ENCODE measurements around the gene EVX2. TPM values are rescaled to one million over a fixed set of nuclear protein-coding genes. Genes with fewer than 3 reads are reported as not detected.

The EVX2 gene
- polyA plus RNA-seq, 5 donors, result 0.03 TPM; not detected in 4

DNA sequence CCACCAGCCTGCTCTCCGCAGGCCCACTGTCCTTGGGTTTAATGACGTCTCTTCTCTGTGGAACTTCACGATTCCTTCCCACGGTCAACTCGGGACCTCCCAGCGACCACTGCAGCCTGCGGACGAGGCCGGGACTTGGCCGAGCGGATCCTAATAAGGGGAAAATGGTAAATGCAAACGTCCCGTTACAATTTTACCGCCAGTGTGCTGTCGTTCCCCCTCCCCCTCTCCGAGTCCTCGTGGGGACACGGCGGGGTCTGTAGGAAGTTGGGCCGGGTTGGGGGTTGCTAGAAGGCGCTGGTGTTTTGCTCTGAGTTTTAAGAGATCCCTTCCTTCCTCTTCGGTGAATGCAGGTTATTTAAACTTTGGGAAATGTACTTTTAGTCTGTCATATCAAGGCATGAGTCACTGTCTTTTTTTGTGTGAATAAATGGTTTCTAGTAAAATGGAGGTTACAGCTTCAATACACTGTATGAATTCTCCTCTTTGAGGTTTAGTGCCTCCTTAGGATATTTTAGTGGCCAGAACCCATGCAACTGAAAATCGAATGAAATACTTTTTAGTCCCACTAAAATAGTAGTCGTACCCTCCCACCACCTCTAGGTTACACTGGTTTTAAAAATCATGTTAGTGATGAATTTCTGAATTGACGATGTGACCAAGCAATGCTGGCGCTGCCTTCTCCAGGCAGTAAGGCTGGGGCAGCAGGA, 25.6 kb upstream of the EVX2 start:
- DNase-seq, result no peak

DNA sequence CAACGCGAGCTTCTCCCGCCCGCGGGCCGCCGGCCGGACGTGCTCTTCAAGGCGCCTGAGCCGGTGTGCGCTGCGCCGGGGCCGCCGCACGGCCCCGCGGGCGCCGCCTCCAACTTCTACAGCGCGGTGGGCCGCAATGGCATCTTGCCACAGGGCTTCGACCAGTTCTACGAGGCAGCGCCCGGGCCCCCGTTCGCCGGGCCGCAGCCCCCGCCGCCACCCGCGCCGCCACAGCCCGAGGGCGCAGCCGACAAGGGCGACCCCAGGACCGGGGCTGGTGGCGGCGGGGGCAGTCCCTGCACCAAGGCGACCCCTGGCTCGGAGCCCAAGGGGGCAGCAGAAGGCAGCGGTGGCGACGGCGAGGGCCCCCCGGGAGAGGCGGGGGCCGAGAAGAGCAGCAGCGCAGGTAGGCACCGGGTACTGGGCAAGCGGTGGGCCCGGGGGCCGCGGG, 24.0 kb upstream of the EVX2 start:
- no peak for DNase-seq

DNA sequence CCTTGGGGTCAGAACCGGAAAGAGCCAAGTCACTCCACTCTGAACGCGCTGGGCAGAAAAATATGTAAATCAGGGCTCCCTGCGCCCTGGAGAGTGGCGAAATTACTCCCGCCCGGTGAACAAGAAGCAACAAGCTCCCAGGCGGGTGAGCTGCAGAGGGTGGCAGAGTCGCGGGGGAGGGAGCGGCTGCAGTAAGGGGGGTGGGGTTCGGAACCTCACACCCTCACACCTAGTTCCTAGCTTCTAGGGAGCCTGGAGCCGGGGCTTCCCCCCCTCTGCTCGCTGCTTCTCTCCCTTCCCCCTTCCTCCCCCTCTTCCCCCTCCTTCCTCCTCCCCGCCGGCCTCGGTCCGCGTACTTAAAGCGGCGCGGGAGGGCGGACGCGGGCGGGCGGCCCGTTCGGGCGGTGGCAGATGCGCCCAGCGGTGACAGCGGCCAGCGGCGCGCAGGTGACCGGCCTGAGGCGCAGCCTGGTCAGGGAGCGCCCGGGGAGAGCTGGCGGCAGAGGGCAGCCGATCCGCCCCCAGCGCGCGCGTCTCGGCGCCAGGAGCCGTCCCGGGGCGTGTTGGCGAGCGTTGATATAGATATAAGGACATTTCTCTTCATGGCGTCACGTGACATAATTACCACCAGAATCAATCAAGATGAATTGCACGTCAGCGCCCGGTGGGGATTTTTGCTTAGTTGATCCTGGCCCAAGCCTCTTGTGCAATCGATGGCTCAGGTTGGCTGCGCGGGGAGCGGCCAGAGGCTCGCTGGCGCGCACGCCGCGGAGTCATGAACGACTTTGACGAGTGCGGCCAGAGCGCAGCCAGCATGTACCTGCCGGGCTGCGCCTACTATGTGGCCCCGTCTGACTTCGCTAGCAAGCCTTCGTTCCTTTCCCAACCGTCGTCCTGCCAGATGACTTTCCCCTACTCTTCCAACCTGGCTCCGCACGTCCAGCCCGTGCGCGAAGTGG, 23.1 kb upstream of the EVX2 start, which contains the start of gene HOXD11:
TSS of gene HOXD11 (plus strand) at position 700 of the 959 bp plus-strand sequence. CDS start at position 776, 76 bp downstream.
- no peak for DNase-seq

DNA sequence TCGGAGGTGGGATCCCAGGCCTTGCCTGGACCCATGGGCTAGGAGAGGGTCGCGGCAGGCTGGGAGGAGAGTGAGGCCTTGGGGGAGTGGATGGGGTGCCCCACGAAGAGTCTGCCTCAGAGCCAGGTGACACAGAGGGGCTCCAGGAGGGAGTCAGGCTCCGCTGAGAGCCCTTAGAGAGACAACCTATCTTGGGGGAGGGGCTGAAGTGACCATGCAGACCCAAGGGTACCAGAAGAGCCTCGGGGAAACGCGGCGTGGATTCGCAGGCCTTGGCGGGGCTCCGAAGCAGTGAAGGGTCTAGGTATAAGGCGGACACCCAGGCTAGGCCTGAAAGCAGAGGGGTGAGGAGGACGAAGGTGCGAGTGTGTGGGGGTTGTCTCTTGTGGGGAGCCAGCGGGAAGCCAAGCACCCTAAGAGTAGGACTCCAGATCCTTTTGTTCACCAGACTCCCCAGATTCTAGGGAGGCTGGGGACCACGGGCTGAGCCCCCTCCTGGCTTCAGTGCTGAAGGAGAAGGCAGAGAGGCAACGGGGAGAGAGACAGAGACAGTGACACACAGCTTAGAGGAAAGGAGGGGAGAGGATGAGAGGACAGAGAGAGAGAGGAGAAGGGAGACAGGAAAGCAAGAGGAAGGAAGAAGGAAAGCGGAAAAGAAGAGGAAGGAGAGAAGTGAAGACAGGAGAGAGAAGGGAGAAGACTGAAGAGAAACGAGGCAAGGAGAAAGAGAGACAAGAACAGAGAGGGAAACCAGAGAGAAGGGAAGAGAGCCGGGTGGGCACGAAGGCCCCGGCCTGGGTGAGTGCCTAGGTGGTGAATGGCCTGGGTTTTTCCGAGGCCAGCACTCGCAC, 22.2 kb upstream of the EVX2 start:
- DNase-seq, result no peak

DNA sequence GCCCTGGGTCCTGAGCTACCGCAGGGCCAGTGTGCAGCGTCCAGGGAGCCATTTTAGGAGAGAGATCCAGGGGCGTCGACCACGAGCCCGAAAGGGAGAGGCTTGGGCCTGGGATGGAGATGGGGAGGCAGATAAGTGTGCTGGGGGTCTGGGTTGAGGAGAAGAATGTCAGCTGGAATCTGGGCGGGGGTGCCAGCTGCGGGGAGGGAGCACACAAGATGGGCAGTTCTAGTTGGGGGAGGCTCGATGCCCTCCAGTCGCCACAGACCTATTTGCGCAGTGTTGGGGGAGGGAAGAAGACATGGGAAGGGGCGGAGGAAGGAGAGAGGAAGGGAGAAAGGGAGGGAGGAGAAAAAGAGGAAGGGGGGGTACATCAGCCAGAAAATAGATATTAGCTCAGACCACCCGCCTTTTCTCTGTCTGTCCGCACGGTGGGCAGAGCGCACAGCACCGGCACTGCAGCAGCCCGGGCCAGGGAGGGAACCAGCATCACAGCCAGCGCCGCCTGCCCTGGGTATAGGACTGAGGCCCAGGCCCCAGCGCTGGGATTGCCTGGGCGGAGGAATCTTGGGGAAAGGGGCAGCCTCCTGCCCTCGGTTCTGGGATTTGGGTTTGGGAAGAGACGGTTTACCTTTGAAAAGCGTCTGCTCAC, 21.4 kb upstream of the EVX2 start:
- DNase-seq, result no peak

DNA sequence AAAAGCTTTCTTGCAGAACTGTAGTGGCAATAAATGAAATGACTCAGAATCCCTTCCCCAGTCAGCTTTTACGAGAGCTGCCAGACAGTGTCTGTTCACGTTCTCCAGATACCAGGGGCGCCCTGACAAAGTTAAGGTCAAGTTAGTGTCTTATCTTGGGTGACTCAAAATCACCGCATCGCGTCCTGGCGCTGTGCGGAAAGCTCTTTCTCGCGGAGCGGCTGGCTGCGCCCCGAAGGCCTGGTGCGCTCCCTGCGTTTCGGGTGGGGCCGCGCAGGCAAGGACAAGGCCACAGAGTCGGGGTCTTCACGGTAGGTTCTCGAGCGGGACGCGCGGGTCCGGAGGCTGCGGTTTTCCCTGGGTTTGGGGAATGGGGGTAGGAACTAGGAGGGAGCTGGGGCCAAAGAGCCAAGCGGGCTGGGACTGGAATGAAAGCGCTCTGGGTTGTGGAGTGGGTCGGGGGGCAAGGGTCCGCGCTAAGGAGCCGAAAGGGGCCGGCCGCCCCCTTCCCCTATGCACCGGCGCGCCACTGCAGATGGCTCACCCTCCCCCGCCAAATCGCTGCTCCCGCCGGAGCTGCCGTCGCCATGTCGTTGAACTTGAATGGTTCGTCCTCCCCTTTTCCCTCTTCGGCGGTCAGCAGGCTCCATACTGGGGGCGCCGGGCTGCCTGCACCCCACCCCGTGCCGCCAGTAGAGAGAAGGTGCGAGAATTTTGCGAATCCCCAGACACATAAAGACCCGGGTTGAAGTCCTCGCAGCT, 20.7 kb upstream of the EVX2 start:
- no peak for DNase-seq

DNA sequence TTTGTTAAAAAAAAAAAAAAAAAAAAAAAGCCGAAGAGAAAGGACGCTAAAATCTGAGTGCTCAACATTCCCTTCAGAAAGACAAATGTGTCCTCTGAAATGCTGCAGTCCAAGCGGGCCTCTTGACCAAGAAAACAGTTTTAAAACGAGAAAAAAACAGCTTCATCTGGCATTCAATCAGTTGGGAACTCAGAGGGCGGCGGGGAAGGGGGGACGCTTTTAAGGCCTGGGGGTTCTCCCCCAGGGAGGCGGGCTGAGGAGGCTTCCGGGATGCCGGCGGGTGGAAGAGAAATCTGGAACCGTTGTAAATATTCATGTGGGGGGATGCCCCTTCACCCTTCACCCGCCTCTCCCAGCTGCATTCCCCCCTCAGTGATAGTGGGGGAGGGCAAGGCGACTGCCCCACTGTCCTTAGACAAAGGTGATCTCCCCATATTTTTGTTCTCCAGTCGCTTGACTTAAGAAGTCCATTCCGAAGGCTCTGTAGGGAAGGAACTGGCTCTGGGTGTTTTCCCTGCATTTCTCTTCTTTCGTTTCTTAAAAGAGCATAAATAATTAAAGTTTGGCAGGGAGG, 20.1 kb upstream of the EVX2 start:
- no peak for DNase-seq

DNA sequence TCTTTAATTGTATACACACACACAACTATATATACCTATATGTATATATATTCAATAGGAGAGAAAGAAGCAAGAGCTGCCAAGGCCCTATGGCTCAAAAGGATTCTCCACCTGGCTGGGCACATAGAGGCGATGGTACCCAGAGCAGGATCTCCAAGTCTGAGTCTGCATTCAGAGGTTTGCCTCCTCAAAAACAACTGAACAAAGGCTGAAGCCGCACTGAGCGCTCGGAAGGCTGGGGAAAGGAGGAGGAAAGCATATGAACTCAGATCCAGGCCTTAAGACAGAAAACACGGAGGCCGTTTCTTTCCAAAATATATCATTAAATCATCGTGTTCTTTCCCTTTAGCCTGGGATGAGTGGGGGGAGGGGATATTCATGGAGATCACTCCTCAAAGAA, 19.4 kb upstream of the EVX2 start:
- DNase-seq, result no peak

DNA sequence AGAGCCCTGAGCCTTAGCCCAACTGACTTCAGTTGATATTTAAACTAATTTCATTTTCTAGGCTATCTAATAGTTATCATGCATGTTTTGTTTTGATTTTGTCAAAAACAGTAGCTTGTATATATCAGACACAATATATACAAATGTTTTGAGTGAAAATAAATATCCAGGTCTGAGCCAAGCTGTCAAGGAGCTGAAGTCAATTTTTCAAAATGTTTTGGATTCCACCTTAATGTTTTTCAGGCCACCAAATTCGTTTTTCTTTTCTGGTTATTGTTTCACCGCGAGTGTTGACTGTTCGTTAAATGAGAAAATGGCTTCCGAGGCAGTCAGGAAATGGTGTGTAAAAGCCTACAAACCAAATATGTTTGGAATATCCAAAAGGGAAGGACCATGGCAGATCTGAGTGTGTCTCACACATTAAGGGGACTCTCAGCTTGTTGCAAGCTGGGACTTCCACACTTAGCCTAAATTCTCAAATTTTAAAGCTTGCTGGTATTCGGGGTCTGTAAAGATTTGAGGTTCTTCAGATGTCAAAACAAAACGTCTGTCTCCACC, 18.6 kb upstream of the EVX2 start:
- DNase-seq, result no peak

DNA sequence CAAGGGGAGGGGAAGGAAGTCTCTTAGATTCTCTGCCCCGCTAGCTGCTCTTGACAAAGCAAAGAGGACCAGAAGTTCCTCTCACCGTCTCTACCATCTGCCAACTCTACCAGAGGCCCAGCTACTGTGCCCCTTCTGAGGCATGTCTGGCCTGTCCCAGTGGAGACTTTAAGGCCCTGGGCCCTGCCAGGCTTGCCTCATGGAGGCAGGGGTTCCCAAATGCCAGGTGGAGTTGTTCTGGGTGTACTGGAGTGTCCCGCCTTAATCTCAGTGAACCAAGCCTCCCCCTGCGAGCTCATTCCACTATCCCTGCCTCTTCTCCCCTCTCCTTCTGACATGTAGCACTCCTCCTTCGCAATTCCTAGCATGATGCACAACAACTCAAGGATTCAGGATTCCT, 18.1 kb upstream of the EVX2 start:
- DNase-seq, result no peak

DNA sequence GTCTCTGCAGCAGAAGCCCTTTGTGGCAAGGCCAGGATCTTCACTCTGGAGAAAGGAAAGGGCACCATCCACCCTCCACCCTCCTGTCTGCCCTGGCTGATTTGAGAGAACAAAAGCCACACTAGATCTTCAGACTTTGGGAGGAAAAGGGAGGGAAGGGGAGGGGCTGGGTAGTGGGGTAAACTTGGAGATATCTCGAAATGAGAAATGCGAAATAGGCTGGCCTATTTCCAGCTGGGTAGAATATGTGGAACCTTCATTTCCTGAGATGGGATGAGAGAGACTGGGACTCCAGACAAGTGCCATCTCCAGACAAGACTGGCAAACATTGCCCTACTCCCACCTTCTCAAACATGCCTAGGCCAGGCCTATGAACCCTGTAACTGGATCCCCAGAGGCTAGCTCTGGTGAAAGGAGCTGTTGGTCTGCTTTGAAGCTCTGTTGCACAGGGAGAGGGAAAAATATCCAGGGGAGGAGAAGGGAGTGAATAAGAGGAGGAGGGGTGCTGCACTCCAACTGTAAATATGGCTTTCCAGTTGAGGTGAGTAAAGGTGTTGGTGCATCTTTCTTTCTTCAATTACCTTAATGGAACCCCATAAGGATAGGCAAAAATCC, 17.6 kb upstream of the EVX2 start:
- no peak for DNase-seq

DNA sequence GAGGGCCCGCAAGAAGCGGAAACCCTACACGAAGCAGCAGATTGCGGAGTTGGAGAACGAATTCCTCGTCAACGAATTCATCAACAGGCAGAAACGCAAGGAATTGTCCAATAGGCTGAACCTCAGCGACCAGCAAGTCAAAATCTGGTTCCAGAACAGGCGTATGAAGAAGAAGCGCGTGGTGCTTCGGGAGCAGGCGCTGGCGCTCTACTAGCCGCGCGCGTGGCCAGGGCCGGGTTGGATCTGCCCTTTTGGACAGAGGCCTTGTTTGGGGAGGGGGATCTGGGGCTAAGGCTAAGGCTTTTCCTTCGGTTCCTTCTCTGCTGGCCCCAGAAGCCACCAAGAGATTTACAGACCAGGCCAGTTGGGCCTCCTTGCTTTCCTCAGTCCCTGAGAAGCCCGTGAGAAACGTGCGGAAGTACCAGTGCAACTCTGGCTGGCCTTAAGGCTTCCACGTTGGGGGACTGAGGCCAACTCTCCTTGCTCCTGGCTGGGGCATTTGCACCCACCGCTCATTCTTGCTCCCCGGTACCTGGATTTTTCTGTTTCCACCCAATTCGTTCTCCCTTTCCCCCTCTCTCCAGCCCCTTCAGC, 16.9 kb upstream of the EVX2 start:
- no peak for DNase-seq

DNA sequence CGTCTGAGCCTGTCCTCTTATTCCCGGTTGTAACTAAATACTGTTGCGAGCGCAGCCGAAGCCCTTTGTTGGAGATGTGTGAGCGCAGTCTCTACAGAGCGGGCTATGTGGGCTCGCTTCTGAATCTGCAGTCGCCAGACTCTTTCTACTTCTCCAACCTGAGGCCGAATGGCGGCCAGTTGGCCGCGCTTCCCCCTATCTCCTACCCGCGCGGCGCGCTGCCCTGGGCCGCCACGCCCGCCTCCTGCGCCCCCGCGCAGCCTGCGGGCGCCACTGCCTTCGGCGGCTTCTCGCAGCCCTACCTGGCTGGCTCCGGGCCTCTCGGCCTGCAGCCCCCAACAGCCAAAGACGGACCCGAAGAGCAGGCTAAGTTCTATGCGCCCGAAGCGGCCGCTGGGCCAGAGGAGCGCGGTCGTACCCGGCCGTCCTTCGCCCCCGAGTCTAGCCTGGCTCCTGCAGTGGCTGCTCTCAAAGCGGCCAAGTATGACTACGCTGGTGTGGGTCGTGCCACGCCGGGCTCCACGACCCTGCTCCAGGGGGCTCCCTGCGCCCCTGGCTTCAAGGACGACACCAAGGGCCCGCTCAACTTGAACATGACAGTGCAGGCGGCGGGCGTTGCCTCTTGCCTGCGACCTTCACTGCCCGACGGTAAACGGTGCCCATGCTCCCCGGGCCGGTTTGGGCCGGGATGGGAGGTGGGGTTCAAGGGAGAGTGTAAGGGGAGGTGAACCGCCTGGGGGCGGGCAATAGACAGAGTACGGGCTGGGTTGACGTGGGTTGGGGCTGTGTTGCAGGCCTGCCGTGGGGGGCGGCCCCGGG, 16.2 kb upstream of the EVX2 start, which contains the start of gene HOXD12:
TSS of gene HOXD12 (plus strand) at position 68 of the 819 bp plus-strand sequence. CDS start at position 75, 7 bp downstream.
- DNase-seq, result no peak

DNA sequence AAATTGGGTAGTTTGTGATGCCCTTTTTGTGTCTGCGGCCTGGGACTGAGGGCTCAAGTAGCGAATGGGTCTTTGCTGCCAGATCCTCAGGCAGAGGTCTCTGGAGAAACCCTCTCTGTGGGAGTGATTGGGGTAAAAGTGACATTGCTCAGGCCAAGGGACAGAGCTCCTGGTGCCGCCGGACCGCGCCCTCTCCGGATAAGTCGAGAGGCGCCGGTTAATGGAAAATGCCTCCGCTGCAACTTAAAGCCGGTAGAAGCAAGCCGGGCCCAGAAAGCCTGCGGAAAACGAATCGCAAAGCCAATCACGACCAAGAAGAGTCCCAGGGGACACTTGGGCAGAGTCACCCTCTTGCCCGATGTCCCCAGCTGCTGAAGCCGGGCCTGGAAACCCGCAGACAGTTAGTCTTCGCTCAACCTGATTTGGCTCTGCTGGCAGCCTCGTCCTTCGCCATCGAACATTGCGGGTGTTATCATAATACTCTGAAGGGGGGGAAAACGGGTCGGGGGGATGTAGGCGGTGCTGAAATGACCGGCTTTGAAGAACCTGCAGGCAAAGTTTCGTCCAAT, 15.5 kb upstream of the EVX2 start:
- DNase-seq, result no peak

DNA sequence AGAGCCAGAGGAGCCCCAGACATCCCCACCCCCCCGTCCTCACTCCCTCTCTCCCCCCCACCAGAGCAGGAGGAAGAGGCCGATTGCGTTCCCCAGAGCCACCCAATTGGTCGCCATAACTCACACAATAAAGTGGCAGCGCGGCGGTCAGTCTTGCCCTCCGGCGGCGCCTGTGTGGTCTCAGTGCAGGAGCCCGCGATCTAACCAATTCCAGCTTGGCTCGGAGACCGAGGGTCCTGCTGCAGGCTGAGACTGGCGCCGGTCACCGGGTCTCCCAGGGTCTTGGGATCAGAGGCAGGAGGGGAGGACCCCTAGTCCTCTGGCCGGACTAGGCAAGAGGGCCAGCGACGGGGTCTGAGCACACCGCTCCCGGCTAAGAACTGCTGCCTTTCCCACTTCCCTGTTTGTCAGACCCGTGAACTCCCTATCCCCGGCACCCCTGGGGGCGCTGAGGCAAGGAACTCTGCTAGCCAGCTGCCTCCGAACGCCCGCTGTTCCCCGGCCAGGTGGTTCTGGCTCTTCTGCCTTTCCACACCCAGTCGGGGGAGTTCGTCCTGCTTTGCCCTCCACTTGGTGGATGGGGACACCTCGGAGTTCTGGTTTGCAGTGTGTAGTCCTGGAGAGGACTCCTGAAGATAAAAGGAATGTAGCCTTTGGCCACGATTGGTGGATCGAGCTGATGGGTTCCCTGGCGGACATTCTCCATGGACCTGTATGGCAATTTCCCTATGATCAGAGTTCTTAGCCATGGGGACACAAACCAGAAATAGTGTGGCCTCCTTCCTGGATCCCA, 14.8 kb upstream of the EVX2 start:
- no peak for DNase-seq

DNA sequence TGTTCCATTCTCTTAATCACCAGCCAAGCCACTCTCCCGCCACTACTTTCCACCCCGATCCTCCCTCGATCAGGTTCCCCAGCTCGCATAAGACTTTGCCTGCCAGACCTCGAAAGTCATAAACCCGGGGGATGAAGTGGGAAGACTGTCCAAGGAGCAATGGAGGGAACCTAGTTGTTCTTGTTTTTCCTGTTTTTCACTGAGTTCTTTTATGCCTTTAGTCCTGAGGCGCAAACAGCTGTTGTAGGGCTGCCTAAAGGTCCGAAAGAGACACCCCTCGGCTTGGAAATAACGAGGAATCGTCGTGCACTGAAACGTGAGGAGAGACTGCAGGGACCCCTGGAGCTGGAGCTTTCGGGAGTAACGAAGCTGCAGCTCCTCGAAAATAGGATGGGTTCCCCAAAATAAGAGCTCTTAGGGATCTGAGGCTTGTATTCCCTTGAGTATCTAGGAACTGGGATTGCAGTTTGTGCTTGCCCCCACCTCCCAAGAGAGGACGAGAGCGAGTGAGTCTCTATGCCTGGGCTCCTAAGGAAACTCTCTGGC, 14.1 kb upstream of the EVX2 start:
- DNase-seq, result no peak
